DND-41 (cell line): ENCODE data around the gene EIF3A.

ENCODE experiments used
- CTCF ChIP-seq: IDR thresholded peaks from 2 replicates; pipeline ENCODE4 v1.5.1; 2012; ENCODE audit warnings: borderline replicate concordance, low read length, moderate library complexity, mild to moderate bottlenecking; ENCODE audit not compliant: poor library complexity, severe bottlenecking; ENCODE audit errors: extremely low read depth
- EZH2 ChIP-seq: IDR thresholded peaks from 3 replicates; pipeline ENCODE4 v1.6.1; 2012; ENCODE audit warnings: borderline replicate concordance, low read depth, mild to moderate bottlenecking, moderate library complexity, low read length, inconsistent platforms; ENCODE audit not compliant: severe bottlenecking

GRCh38 chr10:119120413-119120867, 39.8 kb upstream of the EIF3A start:
- TF ChIP-seq CTCF (no peak), EZH2 (no peak)
